ENCODE measurements around the gene PTGDR.

- TF ChIP-seq MAX (IDR thresholded peaks at IDR 0.05), result no peak
- TF ChIP-seq CTCF (IDR thresholded peaks at IDR 0.05), result no peak
These were observed 2.2 kb upstream of the PTGDR start for GRCh38 chr14:52265253-52265652.

Measured in A549 (cell line).